ENCODE data around the gene BEST1. TPM values are rescaled to one million over a fixed set of nuclear protein-coding genes. Genes with fewer than 3 reads are reported as not detected.

Gene BEST1
- total RNA-seq = under 1 TPM; 0.18 to 0.58 TPM

DNA sequence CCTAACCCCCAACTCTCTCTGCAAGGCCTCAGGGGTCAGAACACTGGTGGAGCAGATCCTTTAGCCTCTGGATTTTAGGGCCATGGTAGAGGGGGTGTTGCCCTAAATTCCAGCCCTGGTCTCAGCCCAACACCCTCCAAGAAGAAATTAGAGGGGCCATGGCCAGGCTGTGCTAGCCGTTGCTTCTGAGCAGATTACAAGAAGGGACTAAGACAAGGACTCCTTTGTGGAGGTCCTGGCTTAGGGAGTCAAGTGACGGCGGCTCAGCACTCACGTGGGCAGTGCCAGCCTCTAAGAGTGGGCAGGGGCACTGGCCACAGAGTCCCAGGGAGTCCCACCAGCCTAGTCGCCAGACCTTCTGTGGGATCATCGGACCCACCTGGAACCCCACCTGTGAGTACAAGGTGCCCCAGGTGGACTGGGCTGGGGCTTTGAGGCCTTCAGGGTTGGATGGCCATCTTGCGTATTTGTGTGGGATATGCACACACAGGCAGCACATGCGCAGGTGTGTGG, at the start of gene BEST1:
Gene BEST1, plus strand, starts transcription at position 317 of the 513 bp plus-strand sequence. CDS start 1,456 bp downstream, outside the sequence.
- peak within 1 kb of the TSS; percentile 19 to 42 for H3K27ac Mint-ChIP-seq
- no peak for ATAC-seq

GRCh38 chr11:61901397-61901796, 48.8 kb upstream of the BEST1 start:
- Mint-ChIP-seq H3K9me3 (no peaks in the 10 kb centered on the region), H3K27ac (no peak overlapping the region), H3K36me3 (no peaks in the 10 kb centered on the region)
- no peak for ATAC-seq
- no peak for DNase-seq (ENCODE audit: low spot score in 2 of 2)

More for the DNA sequence above, at the start of gene BEST1:
- no peak for DNase-seq (ENCODE audit: low spot score in 2 of 2)
- no peaks in the 10 kb centered on the region for H3K36me3 Mint-ChIP-seq
- no peaks in the 10 kb centered on the region for H3K9me3 Mint-ChIP-seq

- H3K36me3 Mint-ChIP-seq = no peaks in the 10 kb centered on the region
- no peak for ATAC-seq
- DNase-seq (ENCODE audit: low spot score in 2 of 2) = no peak
- H3K9me3 Mint-ChIP-seq = no peaks in the 10 kb centered on the region
- H3K27ac Mint-ChIP-seq = no peak overlapping the region
Measured at GRCh38 chr11:61902313-61902712, 47.8 kb upstream of the BEST1 start.

DNA sequence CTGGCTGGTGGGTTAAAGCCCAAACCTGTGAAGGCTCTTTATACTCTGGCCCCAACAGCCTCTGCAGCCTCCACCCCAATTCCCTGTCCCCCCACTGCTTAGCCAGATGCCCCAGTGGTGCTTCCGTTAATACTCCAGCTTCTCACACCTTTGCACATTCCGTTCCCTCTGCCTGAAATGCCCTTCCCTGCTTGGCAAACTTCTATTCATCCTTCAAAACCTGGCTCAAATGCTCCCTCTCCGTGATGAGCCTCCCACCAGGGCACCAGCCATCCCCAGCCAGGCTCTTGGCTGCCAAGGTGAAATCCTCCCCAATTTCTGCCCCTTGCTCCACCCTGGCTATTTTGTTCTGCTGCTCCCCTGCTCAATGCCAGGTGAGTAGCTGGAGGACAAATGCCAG, 46.3 kb upstream of the BEST1 start:
- DNase-seq (ENCODE audit: low spot score in 2 of 2) (no peak), ATAC-seq (no peak)
- Mint-ChIP-seq H3K27ac (no peak overlapping the region), H3K36me3 (no peaks in the 10 kb centered on the region), H3K9me3 (no peaks in the 10 kb centered on the region)

DNA sequence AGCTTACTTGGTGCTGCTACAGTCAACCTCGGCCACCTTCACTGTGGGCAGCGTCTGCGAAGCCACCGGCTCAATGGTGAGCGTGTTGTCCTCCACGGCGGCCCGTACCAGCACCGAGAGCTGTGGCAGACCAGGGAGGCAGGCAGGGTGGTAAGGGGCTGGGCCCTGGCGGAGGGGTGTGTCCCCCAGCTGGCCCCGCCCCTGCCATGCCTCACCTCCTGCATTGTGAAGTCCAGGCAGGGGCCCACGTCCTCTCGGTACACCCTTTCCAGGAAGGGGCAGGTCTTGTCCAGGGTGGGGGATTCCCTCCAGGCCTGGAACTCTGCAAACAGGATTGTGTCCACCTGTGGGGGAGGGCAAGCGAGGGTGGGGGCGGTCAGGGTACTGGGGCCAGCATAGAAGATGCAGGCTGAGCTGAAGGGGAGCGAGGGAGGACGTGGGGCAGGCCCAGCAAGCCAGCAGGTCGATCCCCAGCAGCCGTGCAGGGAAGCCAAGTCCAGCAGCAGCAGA, 45.6 kb upstream of the BEST1 start:
- no peaks in the 10 kb centered on the region for H3K9me3 Mint-ChIP-seq
- peak in 1 of 2 donors; percentile 30 for DNase-seq (ENCODE audit: low spot score in 2 of 2)
- H3K36me3 Mint-ChIP-seq = no peaks in the 10 kb centered on the region
- ATAC-seq = peak in 1 of 2 donors; percentile 75
- H3K27ac Mint-ChIP-seq = no peak overlapping the region

- Mint-ChIP-seq H3K27ac (no peak overlapping the region), H3K36me3 (no peaks in the 10 kb centered on the region)
Measured at GRCh38 chr11:61905067-61905696, 45.0 kb upstream of the BEST1 start.

DNA sequence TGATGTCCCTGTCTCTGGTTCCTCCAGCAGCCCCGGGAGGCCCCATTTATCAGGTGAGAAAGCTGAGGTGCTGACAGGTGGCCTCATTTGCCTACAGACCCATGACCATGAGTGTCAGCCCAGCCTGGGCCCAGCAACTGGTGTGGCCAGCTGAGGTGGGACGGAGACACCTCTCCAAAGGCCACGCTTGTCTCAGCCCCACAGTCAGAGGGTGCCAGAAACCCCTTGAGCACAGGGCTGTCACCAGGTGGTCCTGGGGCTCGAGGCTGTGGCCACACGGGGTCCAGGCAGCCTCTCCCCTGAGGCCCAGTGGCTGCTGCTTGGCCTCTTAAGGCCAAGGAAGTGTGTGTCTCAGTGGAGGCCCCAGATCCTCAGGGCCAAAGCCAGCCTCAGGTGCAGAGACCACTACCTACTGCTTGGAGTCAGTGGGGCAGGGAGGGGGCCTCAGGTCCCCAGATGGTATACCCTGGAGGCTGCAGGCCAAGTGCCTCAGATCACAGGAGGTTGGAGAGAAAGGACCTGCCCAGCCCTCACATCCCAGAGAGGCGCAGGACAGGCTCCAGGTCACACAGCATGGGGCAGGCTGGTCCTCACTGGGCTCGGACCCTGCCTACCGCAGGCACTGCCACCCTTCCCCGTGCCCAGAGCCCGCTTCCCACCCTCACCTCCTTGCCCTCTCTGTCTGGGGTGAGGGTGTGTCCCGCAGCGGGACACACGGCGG, 44.2 kb upstream of the BEST1 start:
- no peak for DNase-seq (ENCODE audit: low spot score in 2 of 2)
- Mint-ChIP-seq H3K27ac (no peak overlapping the region), H3K9me3 (no peaks in the 10 kb centered on the region), H3K36me3 (no peaks in the 10 kb centered on the region)
- no peak for ATAC-seq

More at GRCh38 chr11:61905067-61905696, 45.0 kb upstream of the BEST1 start:
- no peaks in the 10 kb centered on the region for H3K9me3 Mint-ChIP-seq
- no peak for ATAC-seq
- no peak for DNase-seq (ENCODE audit: low spot score in 2 of 2)

- no peak for ATAC-seq
- no peak overlapping the region for H3K27ac Mint-ChIP-seq
- H3K9me3 Mint-ChIP-seq = no peaks in the 10 kb centered on the region
- no peak for DNase-seq (ENCODE audit: low spot score in 2 of 2)
- H3K36me3 Mint-ChIP-seq = no peaks in the 10 kb centered on the region
Measured at GRCh38 chr11:61906522-61906909, 43.6 kb upstream of the BEST1 start.

DNA sequence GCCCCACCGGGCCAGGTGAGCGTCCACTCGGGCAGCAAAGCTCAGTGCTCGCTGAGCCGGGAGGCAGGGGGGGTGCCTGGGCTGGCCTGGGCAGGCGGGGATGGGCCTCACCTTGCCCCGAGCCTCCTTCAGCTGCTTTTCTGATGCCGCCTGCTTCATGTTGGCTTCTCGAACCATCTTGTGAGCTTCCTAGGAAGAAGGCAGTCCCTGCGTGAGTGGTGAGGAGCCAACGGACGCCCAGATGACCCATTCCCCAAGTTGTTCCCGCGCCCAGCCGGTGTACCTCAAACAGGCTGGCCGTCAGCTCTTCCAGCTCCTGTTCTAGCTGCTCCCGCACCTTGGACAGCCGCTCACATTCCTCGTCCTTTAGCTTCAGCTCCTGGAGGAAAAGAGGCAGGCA, 42.9 kb upstream of the BEST1 start:
- Mint-ChIP-seq H3K36me3 (no peaks in the 10 kb centered on the region), H3K27ac (no peak overlapping the region), H3K9me3 (no peaks in the 10 kb centered on the region)
- ATAC-seq (no peak), DNase-seq (ENCODE audit: low spot score in 2 of 2) (no peak)

- Mint-ChIP-seq H3K27ac (no peak overlapping the region), H3K36me3 (no peaks in the 10 kb centered on the region), H3K9me3 (no peaks in the 10 kb centered on the region)
- no peak for ATAC-seq
- DNase-seq (ENCODE audit: low spot score in 2 of 2) = no peak
Measured at GRCh38 chr11:61907871-61908729, 42.1 kb upstream of the BEST1 start.

DNA sequence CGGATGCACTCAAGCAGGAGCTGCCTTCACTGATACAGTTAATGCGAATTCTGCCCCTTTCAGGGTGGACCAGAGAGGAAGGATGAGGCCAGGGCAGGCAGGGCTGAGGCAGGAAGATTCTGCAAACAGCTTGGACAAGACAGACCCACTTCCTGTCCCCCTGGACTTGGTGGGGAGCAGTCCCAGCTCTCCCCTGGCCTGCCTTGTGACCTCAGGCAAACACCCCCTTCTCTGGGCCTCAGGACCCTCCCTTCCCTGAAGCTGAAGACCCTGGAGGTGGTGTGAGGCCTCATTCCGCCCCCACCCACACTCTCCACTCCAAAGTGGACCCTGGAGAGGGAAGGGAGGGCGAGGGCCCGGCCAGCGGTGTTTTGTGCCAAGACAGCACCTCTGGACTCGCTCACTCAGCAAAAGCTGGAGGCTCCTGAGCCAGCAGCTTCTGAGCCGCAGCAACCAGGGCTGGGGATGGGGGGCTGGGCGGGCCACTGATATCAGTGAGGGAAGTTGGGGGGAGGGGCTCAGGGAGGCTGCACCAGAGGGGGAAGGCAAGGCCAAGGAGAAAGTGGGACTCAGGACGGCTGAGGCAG, 41.3 kb upstream of the BEST1 start:
- Mint-ChIP-seq H3K36me3 (no peaks in the 10 kb centered on the region), H3K9me3 (no peaks in the 10 kb centered on the region), H3K27ac (no peak overlapping the region)
- ATAC-seq = no peak
- no peak for DNase-seq (ENCODE audit: low spot score in 2 of 2)

GRCh38 chr11:61910187-61911127, 39.7 kb upstream of the BEST1 start:
- ATAC-seq (no peak), DNase-seq (ENCODE audit: low spot score in 2 of 2) (no peak)
- H3K27ac Mint-ChIP-seq = no peak overlapping the region

GRCh38 chr11:61911128-61911700, 38.9 kb upstream of the BEST1 start:
- Mint-ChIP-seq H3K36me3 (no peaks in the 10 kb centered on the region), H3K27ac (no peak overlapping the region), H3K9me3 (no peaks in the 10 kb centered on the region)
- no peak for DNase-seq (ENCODE audit: low spot score in 2 of 2)
- ATAC-seq = no peak

More at GRCh38 chr11:61910187-61911127, 39.7 kb upstream of the BEST1 start:
- no peaks in the 10 kb centered on the region for H3K36me3 Mint-ChIP-seq
- no peaks in the 10 kb centered on the region for H3K9me3 Mint-ChIP-seq

DNA sequence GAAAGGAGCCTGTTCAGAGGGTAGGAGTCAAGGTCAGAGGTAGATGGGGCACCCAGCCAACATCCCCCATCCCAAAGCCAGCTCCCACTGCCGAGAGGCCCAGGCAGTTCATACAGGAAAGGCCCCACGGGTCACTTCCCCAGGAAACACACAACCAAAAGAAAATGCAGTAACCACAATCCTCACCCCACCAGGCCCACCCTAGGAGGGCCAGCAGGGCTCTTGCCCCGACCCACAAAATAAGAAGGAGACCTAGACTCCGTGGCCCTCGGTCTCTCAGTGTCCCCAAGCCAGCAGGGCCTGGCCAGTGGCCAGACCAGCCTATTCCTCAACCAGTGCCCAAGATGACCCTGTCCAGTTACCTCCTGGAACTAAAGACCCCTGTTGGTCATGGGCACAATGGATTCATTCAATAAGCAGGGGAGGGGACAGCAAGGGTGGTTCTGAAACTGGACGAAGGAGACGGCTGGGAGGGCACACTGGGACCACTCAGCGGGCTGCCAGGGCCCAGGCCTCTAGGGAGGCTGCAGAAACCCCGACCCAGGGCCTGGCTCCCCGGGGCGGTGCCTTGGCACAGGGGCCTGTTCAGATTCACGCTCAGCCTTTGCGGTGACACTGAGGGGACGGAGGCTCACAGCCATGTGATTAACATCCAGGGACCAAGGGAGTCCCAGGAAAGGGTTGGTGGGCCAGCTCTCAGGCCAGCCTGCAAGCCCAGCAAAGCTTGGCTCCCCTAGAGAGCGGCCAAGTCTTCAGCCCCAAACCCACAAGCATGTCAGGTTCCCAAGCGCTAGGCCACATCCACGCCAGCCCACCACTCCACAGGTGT, 38.2 kb upstream of the BEST1 start:
- Mint-ChIP-seq H3K27ac (peak overlapping the region in 1 of 2 donors; percentile 44), H3K36me3 (no peaks in the 10 kb centered on the region), H3K9me3 (no peaks in the 10 kb centered on the region)
- ATAC-seq (no peak), DNase-seq (ENCODE audit: low spot score in 2 of 2) (no peak)

Data from activated naive CD4-positive, alpha-beta T cell treated with anti-CD3 and anti-CD28 coated beads, Interleukin-2, amount 50 U/mL, for 72 hours (primary cell).